CD14-positive monocyte (primary cell): ENCODE measurements around the gene UROS. TPM values are rescaled to one million over a fixed set of nuclear protein-coding genes. Genes with fewer than 3 reads are reported as not detected.

Experiments
- DNase-seq, 3 donors: peaks; one replicate each; pipeline ENCODE4 v3.0.0-alpha.2; 2011 to 2022
- H2AFZ ChIP-seq: 2 replicates; pipeline ENCODE4 v1.6.0; 2012; ENCODE audit warnings: mild to moderate bottlenecking, low read depth, low read length, inconsistent platforms; ENCODE audit not compliant: insufficient read depth, poor library complexity, severe bottlenecking
- H3K27ac ChIP-seq, 2 donors: 1 replicate in 1 of 2; 2 replicates in 1 of 2; pipeline ENCODE4 v1.5.1; 2012 to 2013; ENCODE audit warnings: low read length in 2 of 2, control low read depth in 1 of 2, inconsistent platforms in 1 of 2, low read depth in 1 of 2, mild to moderate bottlenecking in 1 of 2
- H3K27me3 ChIP-seq, 2 donors: one replicate each; pipeline versions ENCODE4 v1.6.0 to v1.6.1; 2011 to 2013; ENCODE audit warnings: low read length in 2 of 2; ENCODE audit not compliant: control insufficient read depth in 2 of 2, insufficient read depth in 2 of 2
- H3K36me3 ChIP-seq, 2 donors: replicated peaks in 1 of 2; 1 replicate in 1 of 2; 2 replicates in 1 of 2; pipeline versions ENCODE4 v1.5.1 to v1.6.1; 2012 to 2013; ENCODE audit warnings: low read length in 2 of 2, control low read depth in 1 of 2, inconsistent platforms in 1 of 2, mild to moderate bottlenecking in 1 of 2; ENCODE audit not compliant: insufficient read depth in 2 of 2, control insufficient read depth in 1 of 2
- H3K4me1 ChIP-seq, 2 donors: 1 replicate in 1 of 2; 2 replicates in 1 of 2; pipeline versions ENCODE4 v1.5.1 to v1.6.1; 2012 to 2013; ENCODE audit warnings: low read length in 2 of 2, control low read depth in 1 of 2, inconsistent platforms in 1 of 2, mild to moderate bottlenecking in 1 of 2, moderate library complexity in 1 of 2; ENCODE audit not compliant: insufficient read depth in 2 of 2, control insufficient read depth in 1 of 2
- H3K4me2 ChIP-seq: replicated peaks from 2 replicates; pipeline ENCODE3; 2012; ENCODE audit warnings: low read length, moderate library complexity, mild to moderate bottlenecking; ENCODE audit not compliant: poor library complexity, severe bottlenecking; ENCODE audit errors: extremely low read depth
- H3K4me3 ChIP-seq, 3 experiments: fragments of 200-600 bp in 1 of 3; sonication (generic) in 1 of 3; replicated peaks in 1 of 3; 1 replicate in 2 of 3; 2 replicates in 1 of 3; pipeline ENCODE4 v1.5.1; 2011 to 2013; ENCODE audit warnings: low read length in 3 of 3, mild to moderate bottlenecking in 3 of 3, control low read depth in 2 of 3, low read depth in 2 of 3, inconsistent platforms in 1 of 3, moderate library complexity in 1 of 3
- H3K79me2 ChIP-seq: 2 replicates; pipeline ENCODE4 v1.6.0; 2012; ENCODE audit warnings: mild to moderate bottlenecking, control low read depth, inconsistent platforms, low read length, moderate library complexity; ENCODE audit not compliant: insufficient read depth
- H3K9ac ChIP-seq: 2 replicates; pipeline ENCODE4 v1.6.0; 2017; ENCODE audit warnings: low read length, mild to moderate bottlenecking; ENCODE audit not compliant: insufficient read depth, poor library complexity, severe bottlenecking
- H3K9me3 ChIP-seq, 2 donors: replicated peaks in 1 of 2; 1 replicate in 1 of 2; 2 replicates in 1 of 2; pipeline versions ENCODE4 v1.5.1 to v1.6.1; 2012 to 2013; ENCODE audit warnings: low read length in 2 of 2, control low read depth in 1 of 2; ENCODE audit not compliant: control insufficient read depth in 1 of 2, insufficient read depth in 1 of 2
- H4K20me1 ChIP-seq: 2 replicates; pipeline ENCODE4 v1.6.0; 2012; ENCODE audit warnings: mild to moderate bottlenecking, low read length, control low read depth, moderate library complexity; ENCODE audit not compliant: insufficient read depth
- H3K27ac Mint-ChIP-seq, 7 donors: one replicate each; pipeline ENCODE4 v1.8.0; 2020; ENCODE audit warnings: mild to moderate bottlenecking in 7 of 7, mixed read lengths in 7 of 7, moderate library complexity in 6 of 7, inconsistent platforms in 2 of 7
- H3K27me3 Mint-ChIP-seq, 3 donors: one replicate each; pipeline ENCODE4 v1.8.0; 2021 to 2022; ENCODE audit warnings: low read depth in 3 of 3, mild to moderate bottlenecking in 3 of 3, mixed read lengths in 3 of 3, moderate library complexity in 3 of 3, inconsistent platforms in 1 of 3
- H3K36me3 Mint-ChIP-seq, 2 donors: one replicate each; pipeline ENCODE4 v1.8.0; 2020; ENCODE audit warnings: mixed read lengths in 2 of 2, inconsistent platforms in 1 of 2, mild to moderate bottlenecking in 1 of 2
- H3K4me1 Mint-ChIP-seq: one replicate; pipeline ENCODE4 v1.8.0; 2020; ENCODE audit warnings: mild to moderate bottlenecking, mixed read lengths
- H3K4me3 Mint-ChIP-seq, 2 donors: one replicate each; pipeline ENCODE4 v1.8.0; 2020; ENCODE audit warnings: mild to moderate bottlenecking in 2 of 2, mixed read lengths in 2 of 2, moderate library complexity in 1 of 2
- H3K9me3 Mint-ChIP-seq, 7 donors: one replicate each; pipeline ENCODE4 v1.8.0; 2020 to 2022; ENCODE audit warnings: mixed read lengths in 7 of 7, mild to moderate bottlenecking in 6 of 7, moderate library complexity in 6 of 7, inconsistent platforms in 2 of 7
- CTCF ChIP-seq: fragments of 200-600 bp; IDR thresholded peaks from one replicate; pipeline ENCODE4 v1.8.0; 2022; ENCODE audit warnings: antibody characterized with exemption, mild to moderate bottlenecking
- WGBS: methylation state at CpG from one replicate; pipeline ENCODE4 v1.1.5; 2013; ENCODE audit warnings: missing lambda C conversion rate; ENCODE audit not compliant: insufficient coverage; 5-methylcytosine and 5-hydroxymethylcytosine counted together
- intact Hi-C, 2 donors: fragments of 100-400 bp; cut with micrococcal nuclease; formaldehyde crosslinking; loops; one replicate each; pipeline versions ENCODE4 v1.15.0 to v1.15.1; 2023
- polyA plus RNA-seq, 3 donors: library from polyadenylated mRNA; depleted of rRNA in 1 of 3; unstranded in 2 of 3; stranded (reverse) in 1 of 3; fragments of 300-500 nt in 2 of 3; fragments of >200 nt in 1 of 3; fragmentation: Illumina TruSeq in 2 of 3; gene quantifications; 1 replicate in 2 of 3; 2 replicates in 1 of 3; pipeline ENCODE4 v1.2.3, GENCODE V29; 2012 to 2021

UROS gene
- polyA plus RNA-seq, 3 donors = 18.1 to 42.3 (median 39.8) TPM

DNA sequence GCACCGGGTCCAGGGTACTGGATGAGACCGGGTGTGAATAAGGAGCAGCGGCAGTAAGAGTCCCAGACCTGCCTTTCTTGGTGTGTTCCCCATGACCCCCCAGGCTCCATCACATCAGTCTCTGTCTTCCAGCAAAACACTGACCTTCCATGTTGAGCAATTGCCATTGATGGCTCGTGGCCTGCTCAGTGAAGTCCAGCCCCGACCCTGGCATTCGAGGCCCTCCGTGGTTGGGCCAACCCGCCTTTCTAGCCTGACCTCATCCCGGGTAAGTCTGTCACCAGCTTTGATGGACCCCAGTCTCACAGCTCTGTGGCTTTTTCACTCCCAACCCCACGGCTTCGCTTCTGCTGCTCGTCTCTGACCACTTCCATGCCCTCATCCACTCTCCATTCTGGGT, 53.9 kb downstream of the UROS start:
- H3K4me1 ChIP-seq = no peaks in the 10 kb centered on the region
- no peak overlapping the region for H3K27ac Mint-ChIP-seq

GRCh38 chr10:125768219-125768855, 54.7 kb downstream of the UROS start:
- Histone ChIP-seq H3K9ac (no peak overlapping the region), H3K4me3 (no peak overlapping the region), H3K36me3 (peaks cover 27 to 49% of the 10 kb centered on the region in 2 donors), H3K9me3 (no peaks in the 10 kb centered on the region), H3K4me1 (no peaks in the 10 kb centered on the region), H3K79me2 (no peaks in the 10 kb centered on the region), H4K20me1 (no peaks in the 10 kb centered on the region), H3K4me2 (no peak overlapping the region), H3K27me3 (no peaks in the 10 kb centered on the region), H2AFZ (no peak overlapping the region), H3K27ac (no peak overlapping the region)
- TF ChIP-seq CTCF = no peak
- 100% methylated on average over 1 of the region's 4 CpGs for WGBS
- peaks cover 0 to 3% (median 0%) of the 10 kb centered on the region in 7 donors for H3K9me3 Mint-ChIP-seq
- DNase-seq = no peak
- peaks cover 44 to 50% of the 10 kb centered on the region in 2 donors for H3K36me3 Mint-ChIP-seq
- intact Hi-C loops = no loop called here
- peaks cover 0 to 2% (median 1%) of the 10 kb centered on the region in 3 donors for H3K27me3 Mint-ChIP-seq
- H3K27ac Mint-ChIP-seq = no peak overlapping the region
- H3K4me3 Mint-ChIP-seq = no peak overlapping the region
- H3K4me1 Mint-ChIP-seq = no peaks in the 10 kb centered on the region

More for the DNA sequence above, 53.9 kb downstream of the UROS start:
- Mint-ChIP-seq H3K27me3 (peaks cover under 1 to 6% (median 2%) of the 10 kb centered on the region in 3 donors), H3K9me3 (peaks cover 0 to 3% (median 0%) of the 10 kb centered on the region in 7 donors), H3K36me3 (peaks cover 36 to 41% of the 10 kb centered on the region in 2 donors), H3K4me3 (no peak overlapping the region), H3K4me1 (no peaks in the 10 kb centered on the region)
- no peaks in the 10 kb centered on the region for H3K79me2 ChIP-seq
- H3K27me3 ChIP-seq = no peaks in the 10 kb centered on the region
- H3K4me3 ChIP-seq = no peak overlapping the region
- WGBS = 96% methylated on average over 12 of the region's 12 CpGs
- intact Hi-C loops = no loop called here
- TF ChIP-seq CTCF = no peak
- H3K9me3 ChIP-seq = no peaks in the 10 kb centered on the region
- H3K4me2 ChIP-seq = no peak overlapping the region
- no peak overlapping the region for H3K9ac ChIP-seq
- H3K36me3 ChIP-seq = peaks cover 18 to 41% of the 10 kb centered on the region in 2 donors
- H2AFZ ChIP-seq = no peak overlapping the region
- DNase-seq = no peak
- no peak overlapping the region for H3K27ac ChIP-seq
- no peaks in the 10 kb centered on the region for H4K20me1 ChIP-seq
